Measurements from ENCODE around the gene ADORA2A. TPM values are rescaled to one million over a fixed set of nuclear protein-coding genes. Genes with fewer than 3 reads are reported as not detected.

ADORA2A gene
- total RNA-seq, 1 experiment from 2014 or later, result 3.5 TPM

DNA sequence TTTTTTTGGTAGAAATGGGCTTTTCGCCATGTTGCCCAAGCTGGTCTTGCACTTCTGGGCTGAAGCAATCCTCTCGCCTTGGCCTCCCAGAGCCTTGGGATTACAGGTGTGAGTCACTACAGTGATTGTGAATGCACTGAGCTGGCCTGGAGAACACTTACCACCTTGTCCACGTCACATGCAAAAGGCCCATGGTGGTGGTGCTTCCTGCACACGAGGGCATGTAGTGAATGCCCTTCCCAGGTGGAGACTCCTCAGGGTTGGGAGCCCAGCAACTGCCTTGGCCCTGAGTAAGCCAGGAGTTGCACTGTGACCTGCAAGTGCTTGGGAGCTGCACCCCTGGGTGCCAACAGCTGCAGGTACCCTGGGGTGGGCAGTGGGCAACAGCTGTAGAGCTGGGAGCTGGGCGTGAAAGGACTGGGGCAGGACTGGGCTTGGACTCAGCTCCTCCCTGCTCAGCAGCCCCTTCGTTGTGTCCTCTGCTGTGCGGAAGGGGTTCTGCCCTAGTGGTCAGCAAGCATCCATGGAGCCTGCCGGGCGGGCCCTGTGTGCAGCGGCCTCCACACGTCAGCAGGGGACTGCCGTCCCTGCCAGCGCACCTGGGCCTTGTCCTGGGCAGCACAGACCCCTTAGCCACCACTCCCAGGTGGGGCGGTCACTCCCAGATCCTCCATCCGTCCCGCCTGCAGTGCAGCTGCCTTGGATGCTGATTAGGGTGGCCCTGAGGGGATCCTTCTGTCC, 9.3 kb upstream of the ADORA2A start:
- Histone ChIP-seq H3K79me1 (ENCODE audit: insufficient read depth, low read depth, low read length, poor library complexity, severe bottlenecking) (no peaks in the 10 kb centered on the region), H3K27ac (ENCODE audit: insufficient read length, low read depth, low read length) (no peak overlapping the region), H2AK5ac (ENCODE audit: insufficient read length, low read length) (no peak overlapping the region), H2BK15ac (ENCODE audit: low read depth, low read length) (no peak overlapping the region), H3K56ac (ENCODE audit: insufficient read length, low read depth, low read length) (no peak overlapping the region), H3K4ac (ENCODE audit: low read depth, low read length) (no peak overlapping the region), H3K14ac (ENCODE audit: insufficient read depth, low read length) (no peak overlapping the region; the same call in 1 of the 2 replicates), H2BK12ac (ENCODE audit: insufficient read length, low read depth, low read length) (no peak overlapping the region), H3K9ac (ENCODE audit: extremely low read depth, insufficient read length, low read length) (no peak overlapping the region), H4K20me1 (ENCODE audit: control insufficient read depth, insufficient read depth, insufficient read length) (no peaks in the 10 kb centered on the region), H2BK5ac (ENCODE audit: insufficient read length, low read length) (no peak overlapping the region), H4K8ac (replicated peaks; ENCODE audit: insufficient read length, low read depth, low read length) (no peak overlapping the region), H3K18ac (ENCODE audit: insufficient read length, low read depth, low read length) (no peak overlapping the region), H3K23me2 (ENCODE audit: insufficient read length, low read depth, low read length, poor library complexity, severe bottlenecking) (no peaks in the 10 kb centered on the region), H3K4me1 (ENCODE audit: insufficient read depth, low read length) (no peaks in the 10 kb centered on the region; the same call in 1 of the 2 replicates), H2AFZ (ENCODE audit: low read length) (no peak overlapping the region), H3T11ph (ENCODE audit: low read length) (no peak overlapping the region), H3K4me2 (ENCODE audit: insufficient read depth, insufficient read length, low read length) (no peak overlapping the region), H4K91ac (ENCODE audit: insufficient read length, low read depth, low read length) (no peak overlapping the region), H3K9me3 (ENCODE audit: control insufficient read depth, low read depth, low read length) (no peaks in the 10 kb centered on the region), H4K5ac (ENCODE audit: insufficient read length, low read depth, low read length) (no peak overlapping the region), H3K79me2 (ENCODE audit: insufficient read depth, low read length) (no peaks in the 10 kb centered on the region), H2BK20ac (ENCODE audit: low read depth, low read length, poor library complexity, severe bottlenecking) (no peak overlapping the region), H3K23ac (ENCODE audit: insufficient read length, low read depth, low read length) (no peak overlapping the region), H3K27me3 (ENCODE audit: insufficient read depth, low read length) (no peaks in the 10 kb centered on the region), H2BK120ac (ENCODE audit: low read depth, low read length, poor library complexity, severe bottlenecking) (no peak overlapping the region)
- DNase-seq, result no peak
- Mint-ChIP-seq H3K27me3 (ENCODE audit: low read depth) (peaks cover 9% of the 10 kb centered on the region), H3K9me3 (no peaks in the 10 kb centered on the region; a peak in 1 of 5 replicates), H3K27ac (no peak overlapping the region), H3K4me1 (peaks cover 16 to 22% of the 10 kb centered on the region in 2 experiments), H3K4me3 (no peak overlapping the region), H3K36me3 (ENCODE audit: insufficient read depth in 1 of 3, low read depth in 3 of 3) (peaks cover 4 to 21% (median 19%) of the 10 kb centered on the region in 3 experiments; a peak in 6 of 7 replicates)
- WGBS (ENCODE audit: extremely low coverage, insufficient read length, low lambda C conversion rate), result no CpG with 5 or more reads among the region's 16 CpGs
- TF ChIP-seq, protein P1, sequence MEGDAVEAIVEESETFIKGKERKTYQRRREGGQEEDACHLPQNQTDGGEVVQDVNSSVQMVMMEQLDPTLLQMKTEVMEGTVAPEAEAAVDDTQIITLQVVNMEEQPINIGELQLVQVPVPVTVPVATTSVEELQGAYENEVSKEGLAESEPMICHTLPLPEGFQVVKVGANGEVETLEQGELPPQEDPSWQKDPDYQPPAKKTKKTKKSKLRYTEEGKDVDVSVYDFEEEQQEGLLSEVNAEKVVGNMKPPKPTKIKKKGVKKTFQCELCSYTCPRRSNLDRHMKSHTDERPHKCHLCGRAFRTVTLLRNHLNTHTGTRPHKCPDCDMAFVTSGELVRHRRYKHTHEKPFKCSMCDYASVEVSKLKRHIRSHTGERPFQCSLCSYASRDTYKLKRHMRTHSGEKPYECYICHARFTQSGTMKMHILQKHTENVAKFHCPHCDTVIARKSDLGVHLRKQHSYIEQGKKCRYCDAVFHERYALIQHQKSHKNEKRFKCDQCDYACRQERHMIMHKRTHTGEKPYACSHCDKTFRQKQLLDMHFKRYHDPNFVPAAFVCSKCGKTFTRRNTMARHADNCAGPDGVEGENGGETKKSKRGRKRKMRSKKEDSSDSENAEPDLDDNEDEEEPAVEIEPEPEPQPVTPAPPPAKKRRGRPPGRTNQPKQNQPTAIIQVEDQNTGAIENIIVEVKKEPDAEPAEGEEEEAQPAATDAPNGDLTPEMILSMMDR (conservative IDR thresholded peaks at IDR 0.05), result no peak

All from H9 (cell line).